ENCODE results near the gene IQCE.
"Not testable (repeated sequence)": the region's sequence is repeated elsewhere in the genome, so short reads cannot be mapped to it uniquely, and the experiment has no call there.

IQCE gene

DNA sequence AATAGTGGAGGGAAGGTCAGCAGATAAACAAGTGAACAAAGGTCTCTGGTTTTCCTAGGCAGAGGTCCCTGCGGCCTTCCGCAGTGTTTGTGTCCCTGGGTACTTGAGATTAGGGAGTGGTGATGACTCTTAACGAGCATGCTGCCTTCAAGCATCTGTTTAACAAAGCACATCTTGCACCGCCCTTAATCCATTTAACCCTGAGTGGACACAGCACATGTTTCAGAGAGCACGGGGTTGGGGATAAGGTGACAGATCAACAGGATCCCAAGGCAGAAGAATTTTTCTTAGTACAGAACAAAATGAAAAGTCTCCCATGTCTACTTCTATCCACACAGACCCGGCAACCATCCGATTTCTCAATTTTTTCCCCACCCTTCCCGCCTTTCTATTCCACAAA, 25.2 kb upstream of the IQCE start:
- not testable (repeated sequence) for DNase-seq (ENCODE audit: low read depth)

DNA sequence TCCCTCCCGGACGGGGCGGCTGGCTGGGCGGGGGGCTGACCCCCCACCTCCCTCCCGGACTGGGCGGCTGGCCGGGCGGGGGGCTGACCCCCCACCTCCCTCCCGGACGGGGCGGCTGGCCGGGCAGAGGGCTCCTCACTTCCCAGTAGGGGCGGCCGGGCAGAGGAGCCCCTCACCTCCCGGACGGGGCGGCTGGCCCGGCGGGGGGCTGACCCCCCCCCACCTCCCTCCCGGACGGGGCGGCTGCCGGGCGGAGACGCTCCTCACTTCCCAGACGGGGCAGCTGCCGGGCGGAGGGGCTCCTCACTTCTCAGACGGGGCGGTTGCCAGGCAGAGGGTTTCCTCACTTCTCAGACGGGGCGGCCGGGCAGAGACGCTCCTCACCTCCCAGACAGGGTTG, 24.6 kb upstream of the IQCE start:
- DNase-seq (ENCODE audit: low read depth), result not testable (repeated sequence)

DNA sequence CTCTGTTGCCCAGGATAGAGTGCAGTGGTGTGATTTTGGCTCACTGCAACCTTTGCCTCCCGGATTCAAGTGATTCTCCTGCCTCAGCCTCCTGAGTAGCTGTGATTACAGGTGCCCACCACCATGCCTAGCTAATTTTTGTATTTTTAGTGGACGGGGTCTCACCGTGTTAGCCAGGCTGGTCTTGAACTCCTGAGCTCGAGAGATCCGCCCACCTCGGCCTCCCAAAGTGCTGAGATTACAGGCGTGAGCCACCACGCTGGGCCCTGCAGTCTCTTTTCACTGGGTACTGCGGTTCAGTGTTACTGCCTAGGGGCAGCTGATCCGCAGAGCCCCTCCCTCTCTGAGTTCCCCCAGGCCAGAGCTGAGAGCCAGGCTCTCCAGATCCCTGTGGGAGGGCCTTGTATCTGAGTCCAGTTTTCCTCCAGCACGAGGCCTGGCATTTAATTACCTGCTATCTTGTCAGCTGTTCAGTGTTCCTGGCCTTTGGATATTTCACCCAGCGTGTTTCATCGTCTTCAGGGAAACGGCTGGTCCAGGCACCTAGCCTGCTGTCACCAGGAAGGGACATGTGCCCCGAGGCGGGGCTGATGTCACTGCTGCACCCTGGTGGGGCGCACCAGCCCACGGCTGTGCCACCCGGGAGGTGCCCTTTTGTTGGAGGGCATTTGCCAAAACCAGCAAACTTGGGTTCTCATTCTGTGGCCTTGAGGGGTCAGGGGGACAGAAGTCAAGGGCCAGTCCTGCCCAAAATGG, 22.7 kb upstream of the IQCE start:
- not testable (repeated sequence) for DNase-seq (ENCODE audit: low read depth)

DNA sequence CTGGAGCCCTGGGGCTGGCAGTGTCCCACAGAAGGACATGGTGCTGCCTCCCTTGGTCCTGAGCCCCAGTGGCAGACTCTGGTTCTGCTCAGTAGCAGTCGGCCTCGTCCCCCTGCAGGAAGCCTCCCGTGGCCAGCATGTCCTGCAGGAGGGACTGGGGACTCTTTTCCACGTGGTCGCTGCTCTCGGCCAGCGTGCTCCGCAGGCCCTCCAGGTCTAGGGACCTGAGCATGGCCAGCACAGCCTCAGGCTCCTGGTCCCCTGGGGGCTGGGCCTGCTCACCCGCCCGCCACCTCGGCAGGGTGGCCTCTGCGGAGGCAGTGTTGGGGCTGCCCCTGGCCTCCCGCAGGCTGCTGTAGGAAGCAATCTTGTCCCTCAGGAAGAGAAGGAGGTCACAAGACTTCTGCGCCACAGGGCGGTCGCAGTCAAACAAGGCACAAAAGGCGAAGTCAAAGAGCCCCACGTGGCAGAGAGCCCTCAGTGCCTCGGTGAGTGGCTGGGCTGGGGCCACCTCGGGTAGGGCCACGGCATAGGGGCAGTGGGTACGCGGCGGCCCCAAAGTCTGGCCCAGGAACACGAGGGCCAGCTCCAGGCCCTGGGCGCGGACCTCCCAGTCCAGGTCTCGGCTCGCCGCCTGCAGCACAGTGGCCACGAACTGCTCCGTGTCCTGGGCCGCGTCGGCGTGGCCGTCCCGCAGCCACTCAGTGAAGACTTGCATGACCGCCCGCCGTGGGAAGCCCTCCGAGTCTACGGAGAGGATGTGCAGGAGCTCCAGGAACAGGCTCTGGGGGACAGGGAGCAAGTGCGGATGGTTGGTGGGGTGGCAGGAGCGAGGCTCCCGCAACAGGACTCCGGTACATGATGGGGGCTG, 20.6 kb upstream of the IQCE start:
- no peak for DNase-seq (ENCODE audit: low read depth)

DNA sequence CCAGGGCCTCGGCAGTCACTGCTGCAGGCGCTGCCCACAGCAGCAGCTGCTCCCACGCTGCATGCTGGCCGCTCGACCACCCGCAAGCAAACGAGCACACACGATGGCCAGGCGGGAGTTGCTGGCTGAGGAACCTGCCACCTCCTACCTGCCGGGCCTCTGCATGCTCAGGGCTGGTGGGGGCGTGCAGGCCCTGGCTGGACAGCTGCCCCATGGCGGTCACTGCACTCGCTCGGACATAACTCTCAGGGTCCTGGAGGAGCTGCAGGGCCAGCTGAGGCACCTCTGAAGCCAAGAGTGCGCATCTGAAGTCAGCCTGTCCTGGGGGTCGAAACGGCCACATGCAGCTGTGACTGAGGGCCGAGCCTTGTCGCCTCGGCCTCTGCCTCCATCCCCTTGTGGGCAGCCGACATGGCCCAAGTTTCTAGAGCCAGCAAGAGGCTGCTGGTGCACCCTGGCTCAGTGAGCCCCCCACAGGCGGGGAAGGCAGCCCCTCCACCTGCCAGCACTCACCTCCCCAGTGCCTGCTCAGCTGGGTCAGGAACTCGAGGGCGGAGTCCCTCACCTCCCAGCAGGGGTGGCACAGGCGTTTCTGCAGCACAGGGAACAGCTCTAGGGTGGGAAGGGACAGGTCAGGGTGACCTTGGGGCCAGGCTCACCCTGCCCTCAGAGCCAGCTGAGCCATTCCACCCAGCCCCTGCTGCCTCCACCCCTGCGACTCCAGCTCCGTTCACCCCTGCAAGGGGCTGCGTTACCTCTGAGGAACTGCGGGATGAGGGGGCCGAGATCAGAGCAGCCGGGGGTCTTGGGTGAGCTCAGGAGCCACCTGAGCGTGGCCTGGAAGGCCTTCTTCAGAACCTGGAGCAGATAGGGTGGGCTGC, 19.5 kb upstream of the IQCE start:
- DNase-seq (ENCODE audit: low read depth), result no peak

DNA sequence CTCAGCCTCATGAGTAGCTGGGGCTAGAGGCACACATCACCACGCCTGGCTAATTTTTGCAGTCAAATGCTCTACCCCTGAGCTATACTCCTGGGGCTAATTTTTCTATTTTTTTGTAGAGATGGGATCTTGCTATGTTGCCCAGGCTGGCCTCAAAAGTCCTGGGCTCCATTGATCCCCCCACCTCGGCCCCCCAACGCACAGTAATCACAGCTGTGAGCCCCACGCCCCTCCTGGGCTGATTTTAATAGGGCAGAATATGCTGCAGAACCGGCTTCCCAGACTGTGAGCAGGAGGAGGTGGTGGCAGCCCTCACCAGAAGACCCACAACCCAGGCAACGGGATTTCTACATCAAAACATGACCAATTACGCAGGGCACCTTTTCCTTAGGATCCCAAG, 18.6 kb upstream of the IQCE start:
- no peak for DNase-seq (ENCODE audit: low read depth)

DNA sequence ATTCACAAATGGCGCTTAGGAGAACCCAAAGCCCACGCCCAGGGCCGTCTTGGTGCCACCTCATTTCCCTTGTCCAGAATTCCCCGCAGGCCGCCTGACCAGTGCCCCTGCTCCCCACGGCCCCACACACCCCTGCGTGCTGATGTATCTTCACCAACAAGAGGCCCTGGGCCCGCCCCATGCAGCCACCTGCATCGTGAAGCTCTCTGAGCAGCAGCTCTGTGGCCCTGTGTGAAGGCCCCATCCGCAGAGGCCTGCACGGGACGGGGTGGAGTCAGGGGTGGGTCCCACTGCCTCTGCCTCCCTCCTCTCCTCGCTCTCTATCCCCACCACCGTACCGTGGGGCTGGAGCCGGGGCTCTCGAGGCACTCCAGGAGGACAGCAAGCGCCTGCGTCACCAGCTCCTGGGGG, 18.1 kb upstream of the IQCE start:
- no peak for DNase-seq (ENCODE audit: low read depth)

DNA sequence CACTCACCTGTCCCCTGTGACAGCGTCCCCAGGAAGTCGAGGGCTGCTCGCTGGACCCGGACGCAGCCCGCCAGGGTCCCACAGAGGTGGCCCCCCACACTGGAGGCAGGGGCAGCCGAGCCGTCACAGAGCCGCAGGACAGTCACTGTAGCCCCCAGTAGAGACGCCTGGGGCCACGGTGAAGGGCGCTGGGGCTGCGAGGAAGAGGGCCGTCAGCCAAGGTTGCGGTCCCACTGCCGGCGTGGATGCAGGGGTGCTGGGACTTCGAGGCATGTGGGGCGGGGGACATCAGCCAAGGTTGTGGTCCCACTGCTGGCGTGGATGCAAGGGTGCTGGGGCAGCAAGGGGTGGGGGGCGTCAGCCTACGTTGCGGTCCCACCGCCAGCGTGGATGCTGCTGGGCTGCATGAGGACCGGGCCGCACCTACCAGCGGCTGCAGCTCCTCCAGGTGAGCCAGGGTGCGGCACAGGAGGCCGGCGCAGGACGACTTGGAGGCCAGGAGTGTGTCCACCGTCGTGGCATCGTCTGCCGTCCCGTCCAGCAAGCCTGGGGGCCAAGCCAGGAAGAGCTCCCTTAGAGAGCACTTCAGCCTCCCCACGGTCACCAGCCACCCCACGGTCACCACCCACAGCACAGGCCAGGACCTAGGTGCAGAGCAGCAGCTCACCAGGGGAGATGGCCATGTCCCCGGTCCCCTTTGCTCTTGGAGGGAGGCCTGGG, 17.3 kb upstream of the IQCE start:
- DNase-seq (ENCODE audit: low read depth), result no peak

DNA sequence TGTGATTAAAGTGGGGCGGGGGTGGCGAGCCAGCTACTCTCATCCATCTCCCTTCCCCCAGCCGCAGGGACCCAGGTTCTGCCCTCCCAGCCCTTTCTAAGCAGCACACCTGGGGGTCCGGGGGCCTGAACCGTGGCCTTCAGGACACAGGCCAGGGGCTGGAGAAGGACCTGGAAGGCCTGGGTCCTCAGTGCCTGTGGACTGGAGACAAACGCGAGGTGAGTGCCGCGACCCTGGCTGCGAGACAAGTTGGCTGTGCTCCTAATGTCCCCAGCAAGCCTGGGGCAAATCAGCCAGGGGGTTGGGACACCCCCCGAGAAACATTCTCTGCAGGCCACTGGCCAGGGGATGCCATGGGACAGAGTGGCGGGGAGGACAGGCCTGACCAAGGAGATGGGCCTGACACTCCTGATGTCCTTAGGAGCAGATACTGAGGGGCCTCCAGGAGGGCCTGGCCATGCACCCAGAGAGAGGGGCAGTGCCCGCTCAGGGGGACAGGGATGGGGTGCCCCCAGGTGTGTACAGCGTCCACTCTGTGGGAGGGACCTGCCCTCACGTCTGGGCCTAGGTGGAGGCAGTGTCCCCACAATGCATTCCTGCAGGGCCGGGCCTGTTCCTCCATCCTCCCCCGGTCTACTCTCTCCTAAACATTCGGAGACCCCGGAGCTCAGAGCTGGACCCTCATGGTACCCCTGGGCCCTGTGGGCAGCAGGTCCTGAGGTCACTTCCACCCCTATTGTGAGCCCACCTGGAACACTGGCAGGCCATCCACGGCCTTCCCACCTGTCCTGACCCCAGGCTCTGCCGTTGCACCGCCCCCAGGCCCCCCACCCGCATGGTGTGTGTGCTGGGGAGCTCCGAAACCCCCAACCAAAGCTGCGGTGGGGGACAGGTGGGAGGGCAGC, 16.5 kb upstream of the IQCE start:
- DNase-seq (ENCODE audit: low read depth), result no peak

DNA sequence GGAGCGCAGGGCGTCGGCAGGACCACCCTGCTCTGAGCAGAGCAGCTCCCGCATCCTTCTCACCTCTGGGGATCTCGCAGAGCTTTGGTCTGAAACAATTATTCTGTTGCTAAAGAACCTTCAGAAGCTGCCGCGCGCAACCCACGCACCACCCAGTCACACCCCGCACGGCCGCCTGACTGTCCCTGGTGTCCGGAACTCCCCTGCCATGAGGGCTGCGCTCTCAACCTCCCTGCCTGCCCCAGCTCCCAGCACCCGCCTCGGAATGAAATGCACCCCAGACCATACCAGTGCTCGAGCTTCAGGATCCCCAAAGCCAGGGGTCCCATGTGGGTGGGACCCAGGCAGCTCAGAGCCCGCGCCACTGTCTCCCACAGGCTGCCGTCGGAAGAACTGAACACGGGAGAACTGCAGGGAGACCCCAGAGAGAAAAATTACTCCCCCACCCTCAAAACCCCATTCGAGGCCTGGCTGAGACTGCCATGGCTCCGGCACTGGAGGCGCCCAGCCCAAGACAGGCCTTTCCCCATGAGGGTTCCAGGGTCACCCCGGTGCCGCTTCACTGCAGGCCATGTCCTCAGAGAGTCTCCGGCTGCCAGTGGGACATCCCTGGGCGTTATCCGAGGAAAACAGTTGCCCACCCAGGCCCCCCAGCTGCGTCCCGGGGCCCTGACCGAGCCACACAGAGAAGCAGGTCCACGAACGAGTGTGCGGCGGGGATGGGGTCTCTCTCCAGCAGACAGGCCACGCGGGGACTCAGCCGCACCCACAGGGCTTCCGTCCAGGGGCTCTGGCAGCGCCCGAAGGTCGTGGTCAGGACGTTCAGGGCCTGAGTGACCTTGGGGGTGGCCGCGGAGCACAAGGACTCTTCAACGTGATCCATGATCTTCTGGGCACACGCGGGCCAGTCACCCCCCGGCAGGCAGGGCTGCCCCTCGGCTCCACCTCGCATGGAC, 15.6 kb upstream of the IQCE start:
- DNase-seq (ENCODE audit: low read depth), result no peak

DNA sequence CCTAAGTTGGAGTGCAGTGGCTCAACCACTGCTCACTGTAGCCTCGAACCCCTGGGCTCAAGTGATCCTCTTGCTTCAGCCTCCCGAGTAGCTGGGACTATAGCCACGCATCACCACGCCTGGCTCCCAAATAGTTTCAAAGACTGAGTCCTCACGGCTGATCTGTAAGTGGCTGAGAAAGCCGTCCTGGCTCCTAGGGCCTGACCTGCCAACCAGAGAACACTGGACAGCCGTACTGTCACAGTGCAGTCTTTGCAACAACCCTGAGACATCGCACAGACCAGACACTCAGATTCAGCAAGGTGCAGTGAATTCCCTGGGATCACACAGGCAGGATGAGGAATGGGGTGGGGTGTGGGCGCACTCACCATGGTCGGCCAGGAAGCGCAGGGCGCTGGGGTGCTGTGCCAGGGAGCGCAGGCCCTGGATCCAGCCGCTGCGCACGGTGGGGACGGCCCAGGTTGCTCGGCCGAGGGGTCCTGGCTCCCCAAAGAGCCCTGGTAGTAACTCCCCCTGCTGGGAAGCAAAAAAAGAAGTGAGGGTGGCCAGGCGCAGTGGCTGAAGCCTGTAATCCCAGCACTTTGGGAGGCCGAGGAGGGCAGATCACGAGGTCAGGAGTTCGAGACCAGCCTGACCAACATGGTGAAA, 14.1 kb upstream of the IQCE start:
- DNase-seq (ENCODE audit: low read depth), result no peak

DNA sequence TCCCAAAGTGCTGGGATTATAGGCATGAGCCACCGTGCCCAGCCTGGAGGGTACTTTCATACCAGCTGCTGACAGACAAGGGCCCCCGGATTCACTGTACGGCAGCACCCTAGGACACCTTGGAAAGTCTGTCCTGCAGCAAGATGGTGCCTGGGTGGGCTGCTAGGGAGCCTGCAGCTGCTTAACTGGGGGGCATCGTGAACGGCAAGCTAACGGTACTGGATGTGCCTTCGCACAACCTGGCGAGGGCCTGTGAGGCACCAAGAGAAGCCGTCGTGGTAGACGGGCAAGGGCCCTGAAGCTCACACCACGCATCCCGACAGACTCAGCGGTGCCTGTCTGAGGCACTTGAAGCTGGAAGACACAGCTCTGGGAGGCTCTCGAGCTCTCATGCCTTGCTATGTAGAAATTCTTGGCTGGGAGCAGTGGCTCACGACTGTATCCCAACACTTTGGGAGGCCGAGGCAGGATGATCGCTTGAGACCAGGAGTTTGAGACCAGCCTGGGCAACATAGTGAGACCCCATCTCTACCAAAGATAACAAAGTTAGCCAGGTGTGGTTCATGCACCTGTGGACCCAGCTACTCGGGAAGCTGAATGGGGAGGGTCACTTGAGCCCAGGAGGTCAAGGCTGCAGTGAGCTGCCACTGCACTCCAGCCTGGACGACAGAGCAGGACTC, 12.9 kb upstream of the IQCE start:
- no peak for DNase-seq (ENCODE audit: low read depth)

DNA sequence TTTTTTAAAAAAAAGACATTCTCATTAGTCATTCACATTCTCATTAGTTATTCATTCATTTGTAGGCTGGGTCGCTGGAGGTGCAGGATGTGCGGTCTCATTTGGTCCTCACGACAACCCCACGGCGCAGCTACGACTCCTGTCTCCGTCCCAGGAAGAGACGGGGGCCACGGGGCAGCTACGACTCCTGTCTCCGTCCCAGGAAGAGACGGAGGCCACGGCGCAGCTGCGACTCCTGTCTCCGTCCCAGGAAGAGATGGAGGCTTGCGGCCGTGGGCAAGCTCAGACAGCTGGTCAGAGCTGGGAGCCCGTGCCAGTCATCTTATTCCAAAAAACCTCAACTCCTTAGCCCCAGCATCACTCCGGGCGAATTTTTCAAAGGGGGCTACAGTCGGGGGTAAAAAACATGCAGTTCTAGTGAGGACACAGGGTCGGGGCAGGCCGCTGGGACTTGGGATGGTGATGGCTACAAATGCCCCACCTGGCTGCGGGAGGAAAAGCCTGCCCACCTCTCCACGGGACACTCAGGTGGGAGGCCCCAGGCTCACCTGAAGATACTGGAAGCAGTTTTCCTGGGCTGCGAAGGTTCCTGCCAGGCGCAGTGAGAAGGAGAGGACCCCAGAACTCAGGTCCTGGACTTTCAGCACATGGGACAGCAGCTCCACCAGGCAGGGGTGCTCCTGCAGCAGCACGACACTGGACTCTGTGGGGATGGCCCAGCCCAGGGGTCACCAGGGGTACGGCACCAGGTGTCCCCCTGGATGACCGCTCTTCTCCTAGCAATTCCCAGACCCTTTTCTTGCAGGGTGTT, 11.8 kb upstream of the IQCE start:
- no peak for DNase-seq (ENCODE audit: low read depth)

DNA sequence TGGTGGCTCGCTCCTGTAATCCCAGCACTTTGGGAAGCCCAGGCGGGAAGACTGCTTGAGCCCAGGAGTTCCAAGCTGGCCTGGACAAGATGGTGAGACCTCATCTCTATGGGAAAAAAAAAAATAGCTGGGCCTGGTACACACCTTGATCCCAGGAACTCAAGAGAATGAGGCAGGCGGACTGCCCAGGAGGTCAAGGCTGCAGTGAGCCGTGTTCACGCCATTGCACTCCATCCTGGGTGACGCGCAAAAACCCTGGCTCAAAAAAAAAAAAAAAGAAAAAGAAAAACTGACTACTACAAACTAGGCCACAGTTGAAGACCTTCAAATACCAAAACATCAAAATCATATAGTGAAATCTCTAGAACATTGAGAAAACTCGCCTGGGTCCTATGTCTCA, 7.4 kb upstream of the IQCE start:
- DNase-seq (ENCODE audit: low read depth), result no peak

DNA sequence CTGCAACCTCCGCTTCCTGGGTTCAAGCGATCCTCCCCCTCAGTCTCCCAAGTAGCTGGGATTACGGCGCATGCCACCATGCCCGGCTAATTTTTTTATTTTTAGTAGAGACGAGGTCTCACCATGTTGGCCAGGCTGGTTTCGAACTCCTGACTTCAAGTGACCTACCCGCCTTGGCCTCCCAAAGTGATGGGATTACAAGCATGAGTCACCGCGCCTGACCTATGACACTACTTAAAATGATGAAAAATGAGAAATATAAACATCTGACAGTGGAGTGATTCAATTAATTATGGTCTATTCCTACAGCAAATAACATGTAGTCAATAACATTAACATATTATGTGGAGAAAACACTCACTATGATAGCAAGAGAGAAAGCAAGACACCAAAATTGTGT, 5.7 kb upstream of the IQCE start:
- no peak for DNase-seq (ENCODE audit: low read depth)

DNA sequence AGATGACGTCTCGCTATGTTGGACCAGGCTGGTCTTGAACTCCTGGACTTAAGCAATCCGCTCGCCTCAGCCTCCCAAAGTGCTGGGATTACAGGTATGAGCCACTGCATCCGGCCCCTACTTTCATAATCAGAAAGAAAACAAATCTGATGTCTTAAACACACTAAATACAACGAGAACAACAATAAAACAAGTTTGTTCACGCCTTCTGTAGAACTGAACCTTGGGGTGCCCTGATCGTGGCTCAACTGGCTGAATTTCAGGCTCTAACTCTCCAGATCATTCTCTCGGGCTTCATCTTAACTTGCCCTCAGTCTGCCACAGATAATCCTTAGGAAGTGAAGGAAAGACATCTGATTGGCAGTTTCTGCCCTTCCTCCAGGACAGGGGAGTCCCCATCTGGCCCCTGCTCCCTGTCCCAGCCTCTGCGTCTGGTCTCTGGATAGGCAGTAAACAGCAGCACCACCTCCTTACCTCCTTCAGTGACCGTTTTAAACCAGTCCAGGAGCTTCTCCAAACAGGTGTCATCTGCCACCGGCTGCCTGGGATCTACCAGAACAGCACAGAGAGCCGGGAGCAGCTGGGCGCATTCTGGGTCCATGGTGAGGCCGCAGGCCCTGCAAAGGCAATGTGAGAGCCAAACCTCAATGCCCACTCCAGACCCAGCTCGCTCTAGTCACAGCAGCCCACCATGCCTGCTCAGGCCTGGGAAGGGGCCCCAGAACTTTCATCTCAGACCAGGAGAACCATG, 4.8 kb upstream of the IQCE start:
- no peak for DNase-seq (ENCODE audit: low read depth)

DNA sequence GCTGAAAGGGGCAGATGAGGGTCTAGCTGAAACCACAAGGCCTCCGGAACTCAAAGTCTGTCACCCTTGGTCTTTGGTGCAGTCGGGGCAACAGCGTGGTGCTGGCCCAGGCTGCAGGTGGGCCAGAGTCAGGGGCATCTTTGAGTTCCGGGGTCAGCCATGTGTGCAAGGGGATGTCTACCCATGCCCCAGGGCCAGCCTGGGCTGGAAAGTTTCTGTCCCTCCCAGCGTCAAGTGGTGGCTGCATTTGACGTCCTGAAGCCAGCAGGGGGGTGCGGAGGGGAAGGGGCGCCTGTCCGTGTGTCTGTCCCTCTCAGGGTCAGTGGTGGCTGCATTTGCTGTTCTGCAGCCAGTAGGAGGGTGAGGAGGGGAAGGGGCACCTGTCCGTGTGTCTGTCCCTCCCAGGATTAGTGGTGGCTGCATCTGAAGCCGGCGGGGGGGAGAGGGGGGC, 4.1 kb upstream of the IQCE start:
- no peak for DNase-seq (ENCODE audit: low read depth)

Data from iris pigment epithelial cell (primary cell).